ENCODE measurements around the gene OXNAD1.

- TF ChIP-seq POLR2A (IDR thresholded peaks at IDR 0.05): no peak
- TF ChIP-seq, protein P1, sequence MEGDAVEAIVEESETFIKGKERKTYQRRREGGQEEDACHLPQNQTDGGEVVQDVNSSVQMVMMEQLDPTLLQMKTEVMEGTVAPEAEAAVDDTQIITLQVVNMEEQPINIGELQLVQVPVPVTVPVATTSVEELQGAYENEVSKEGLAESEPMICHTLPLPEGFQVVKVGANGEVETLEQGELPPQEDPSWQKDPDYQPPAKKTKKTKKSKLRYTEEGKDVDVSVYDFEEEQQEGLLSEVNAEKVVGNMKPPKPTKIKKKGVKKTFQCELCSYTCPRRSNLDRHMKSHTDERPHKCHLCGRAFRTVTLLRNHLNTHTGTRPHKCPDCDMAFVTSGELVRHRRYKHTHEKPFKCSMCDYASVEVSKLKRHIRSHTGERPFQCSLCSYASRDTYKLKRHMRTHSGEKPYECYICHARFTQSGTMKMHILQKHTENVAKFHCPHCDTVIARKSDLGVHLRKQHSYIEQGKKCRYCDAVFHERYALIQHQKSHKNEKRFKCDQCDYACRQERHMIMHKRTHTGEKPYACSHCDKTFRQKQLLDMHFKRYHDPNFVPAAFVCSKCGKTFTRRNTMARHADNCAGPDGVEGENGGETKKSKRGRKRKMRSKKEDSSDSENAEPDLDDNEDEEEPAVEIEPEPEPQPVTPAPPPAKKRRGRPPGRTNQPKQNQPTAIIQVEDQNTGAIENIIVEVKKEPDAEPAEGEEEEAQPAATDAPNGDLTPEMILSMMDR (IDR thresholded peaks at IDR 0.05): no peak
These were observed 24.3 kb downstream of the OXNAD1 start for GRCh38 chr3:16289144-16289889.

Data from body of pancreas (tissue), 4 donors.